Fibroblast of pulmonary artery (primary cell): ENCODE results near the gene MARK2.

Experiments
- DNase-seq: peaks from one replicate; pipeline ENCODE4 v3.0.0-alpha.2; 2010; ENCODE audit warnings: low read depth
- H3K4me3 ChIP-seq: replicated peaks from 2 replicates; pipeline ENCODE4 v1.5.1; 2011; ENCODE audit warnings: low read depth, mild to moderate bottlenecking, control low read depth, low read length, moderate library complexity
- TF ChIP-seq, protein P1 (sequence below): IDR thresholded peaks from 2 replicates; pipeline ENCODE4 v1.5.1; 2011; ENCODE audit warnings: mild to moderate bottlenecking, control low read depth, low read length, inconsistent platforms; ENCODE audit errors: missing control alignments

Gene MARK2

GRCh38 chr11:63816166-63816565 is 22.7 kb upstream of the MARK2 start:
- no peak overlapping the region for H3K4me3 ChIP-seq
- DNase-seq = no peak
- TF ChIP-seq, protein P1, sequence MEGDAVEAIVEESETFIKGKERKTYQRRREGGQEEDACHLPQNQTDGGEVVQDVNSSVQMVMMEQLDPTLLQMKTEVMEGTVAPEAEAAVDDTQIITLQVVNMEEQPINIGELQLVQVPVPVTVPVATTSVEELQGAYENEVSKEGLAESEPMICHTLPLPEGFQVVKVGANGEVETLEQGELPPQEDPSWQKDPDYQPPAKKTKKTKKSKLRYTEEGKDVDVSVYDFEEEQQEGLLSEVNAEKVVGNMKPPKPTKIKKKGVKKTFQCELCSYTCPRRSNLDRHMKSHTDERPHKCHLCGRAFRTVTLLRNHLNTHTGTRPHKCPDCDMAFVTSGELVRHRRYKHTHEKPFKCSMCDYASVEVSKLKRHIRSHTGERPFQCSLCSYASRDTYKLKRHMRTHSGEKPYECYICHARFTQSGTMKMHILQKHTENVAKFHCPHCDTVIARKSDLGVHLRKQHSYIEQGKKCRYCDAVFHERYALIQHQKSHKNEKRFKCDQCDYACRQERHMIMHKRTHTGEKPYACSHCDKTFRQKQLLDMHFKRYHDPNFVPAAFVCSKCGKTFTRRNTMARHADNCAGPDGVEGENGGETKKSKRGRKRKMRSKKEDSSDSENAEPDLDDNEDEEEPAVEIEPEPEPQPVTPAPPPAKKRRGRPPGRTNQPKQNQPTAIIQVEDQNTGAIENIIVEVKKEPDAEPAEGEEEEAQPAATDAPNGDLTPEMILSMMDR = no peak

DNA sequence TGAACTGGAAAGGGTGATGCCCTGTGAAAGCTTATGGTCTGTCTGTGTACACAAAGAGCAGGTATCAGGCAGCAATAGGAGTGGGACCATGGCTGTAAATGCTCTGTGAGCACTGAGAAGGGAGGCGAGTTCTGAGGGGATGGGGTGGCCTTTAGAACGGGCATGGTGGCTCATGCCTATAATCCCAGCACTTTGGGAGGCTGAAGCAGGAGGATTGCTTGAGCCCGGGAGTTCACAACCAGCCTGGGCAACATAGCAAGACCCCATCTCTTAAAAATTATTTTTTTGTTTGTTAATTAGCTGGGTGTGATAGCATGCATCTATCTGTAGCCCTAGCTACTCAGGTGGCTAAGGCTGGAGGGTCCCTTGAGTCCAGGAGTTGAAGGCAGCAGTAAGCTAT is 22.2 kb upstream of the MARK2 start:
- TF ChIP-seq, protein P1 = no peak
- DNase-seq = no peak
- no peak overlapping the region for H3K4me3 ChIP-seq

GRCh38 chr11:63817758-63818498 is 21.0 kb upstream of the MARK2 start:
- TF ChIP-seq, protein P1 = no peak
- no peak overlapping the region for H3K4me3 ChIP-seq

GRCh38 chr11:63818609-63819008 is 20.3 kb upstream of the MARK2 start:
- H3K4me3 ChIP-seq = no peak overlapping the region
- DNase-seq = no peak
- TF ChIP-seq, protein P1 = no peak

More at GRCh38 chr11:63817758-63818498, 21.0 kb upstream of the MARK2 start:
- DNase-seq = no peak

DNA sequence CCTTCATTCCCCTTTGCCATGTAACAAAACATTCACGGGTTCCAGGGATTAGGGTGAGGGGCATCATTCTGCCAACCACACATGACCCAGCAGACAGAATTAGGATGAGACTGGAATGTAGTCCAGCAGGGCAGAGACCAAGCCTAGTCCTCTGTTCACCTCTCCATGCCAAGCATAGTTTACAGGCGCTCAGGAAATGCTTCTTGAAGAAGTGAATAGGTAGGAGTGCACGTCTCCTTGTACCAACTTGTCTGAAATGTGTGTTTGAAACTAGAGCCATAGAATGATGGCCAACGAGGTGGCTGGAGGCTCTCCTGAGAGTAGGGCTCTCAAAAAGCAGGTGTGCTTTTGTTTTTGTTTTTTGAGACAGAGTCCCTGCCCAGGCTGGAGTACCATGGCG is 17.5 kb upstream of the MARK2 start:
- TF ChIP-seq, protein P1 = no peak
- no peak overlapping the region for H3K4me3 ChIP-seq
- DNase-seq = no peak

DNA sequence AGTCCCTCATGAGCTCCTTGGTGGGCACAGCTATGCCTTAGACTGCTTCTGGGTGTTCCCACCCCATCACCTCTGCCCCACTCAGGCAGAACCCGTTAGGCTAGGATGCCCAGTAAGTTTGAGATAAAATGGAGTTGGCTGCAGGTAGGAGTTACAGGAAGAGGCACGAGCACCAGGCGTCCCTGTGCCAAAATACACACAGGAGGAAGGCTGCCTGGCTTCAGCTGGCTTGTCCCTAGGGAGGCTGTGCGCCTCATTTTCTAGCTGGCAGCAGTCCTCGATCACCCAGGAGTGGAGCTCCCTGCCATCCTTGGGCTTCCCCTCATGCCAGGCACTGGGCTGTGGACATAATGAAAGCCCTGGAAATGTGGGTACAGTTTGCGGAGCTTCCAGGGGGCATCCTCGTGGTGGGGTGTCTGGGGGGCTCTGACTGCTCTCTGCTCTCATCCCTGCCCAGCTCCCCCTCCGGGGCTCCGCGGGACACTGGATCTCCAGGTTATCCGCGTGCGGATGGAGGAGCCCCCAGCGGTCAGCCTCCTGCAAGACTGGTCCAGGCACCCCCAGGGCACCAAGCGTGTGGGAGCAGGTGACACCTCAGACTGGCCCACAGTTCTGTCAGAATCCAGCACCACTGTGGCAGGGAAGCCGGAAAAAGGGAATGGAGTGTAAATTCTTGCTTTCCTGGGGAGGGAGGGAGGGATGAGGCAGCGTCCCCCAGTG is 12.3 kb upstream of the MARK2 start:
- DNase-seq = no peak
- no peak overlapping the region for H3K4me3 ChIP-seq
- TF ChIP-seq, protein P1 = no peak
